Activated naive CD4-positive, alpha-beta T cell treated with anti-CD3 and anti-CD28 coated beads for 36 hours (primary cell): ENCODE results near the gene PANK4. TPM values are rescaled to one million over a fixed set of nuclear protein-coding genes. Genes with fewer than 3 reads are reported as not detected.
"Not testable (repeated sequence)": the region's sequence is repeated elsewhere in the genome, so short reads cannot be mapped to it uniquely, and the experiment has no call there.

Experiments used
- CTCF ChIA-PET: fragments of 350-600 bp; sonication (Branson Sonifier 250); formaldehyde crosslinking; loops from one replicate; lab custom pipeline; 2021; ENCODE audit warnings: antibody characterized with exemption; lab: Charles Lee
- DNase-seq: peaks from one replicate; pipeline ENCODE4 v3.0.0-alpha.2; 2020
- H3K27ac Mint-ChIP-seq: one replicate; pipeline ENCODE4 v1.8.0; 2021; ENCODE audit warnings: mild to moderate bottlenecking, mixed read lengths
- H3K27me3 Mint-ChIP-seq: one replicate; pipeline ENCODE4 v1.8.0; 2021; ENCODE audit warnings: low read depth, mixed read lengths
- H3K36me3 Mint-ChIP-seq: one replicate; pipeline ENCODE4 v1.8.0; 2021; ENCODE audit warnings: low read depth, mixed read lengths
- H3K4me1 Mint-ChIP-seq: one replicate; pipeline ENCODE4 v1.8.0; 2021; ENCODE audit warnings: low read depth, mixed read lengths
- H3K4me3 Mint-ChIP-seq: one replicate; pipeline ENCODE4 v1.8.0; 2021; ENCODE audit warnings: mild to moderate bottlenecking, moderate library complexity, mixed read lengths
- H3K9me3 Mint-ChIP-seq: one replicate; pipeline ENCODE4 v1.8.0; 2021; ENCODE audit warnings: mixed read lengths
- intact Hi-C: fragments of 100-400 bp; cut with micrococcal nuclease; formaldehyde crosslinking; loops from one replicate; pipeline ENCODE4 v1.15.1; 2023
- total RNA-seq, 2 experiments: library from RNA; stranded (reverse); gene quantifications; one replicate each; pipeline ENCODE4 v1.2.3, GENCODE V29; 2021

The PANK4 gene
- total RNA-seq, 2 experiments from 2014 or later: 46.6 to 51.4 TPM

GRCh38 chr1:2463396-2463795, 63.0 kb downstream of the PANK4 start:
- Mint-ChIP-seq H3K27me3 (peaks cover 7% of the 10 kb centered on the region), H3K4me1 (peaks cover 2% of the 10 kb centered on the region), H3K4me3 (no peak overlapping the region), H3K27ac (no peak overlapping the region), H3K9me3 (no peaks in the 10 kb centered on the region), H3K36me3 (no peaks in the 10 kb centered on the region)
- no peak for DNase-seq
- intact Hi-C loops: no loop called here
- CTCF ChIA-PET: interaction anchor here (1.2 kb wide), 1 partner anchor 24 kb away, joined by 3 read pairs; no protein-coding TSS in a partner anchor

- no peak overlapping the region for H3K27ac Mint-ChIP-seq
- no peaks in the 10 kb centered on the region for H3K9me3 Mint-ChIP-seq
- CTCF ChIA-PET: no interaction called here
- intact Hi-C loops: no loop called here
- H3K36me3 Mint-ChIP-seq: no peaks in the 10 kb centered on the region
- no peak for DNase-seq
- no peak overlapping the region for H3K4me3 Mint-ChIP-seq
- H3K27me3 Mint-ChIP-seq: peaks cover 4% of the 10 kb centered on the region
- H3K4me1 Mint-ChIP-seq: peaks cover 2% of the 10 kb centered on the region
Observed at GRCh38 chr1:2462819-2463218, 63.6 kb downstream of the PANK4 start.

- H3K36me3 Mint-ChIP-seq: no peaks in the 10 kb centered on the region
- H3K27me3 Mint-ChIP-seq: peaks cover 4% of the 10 kb centered on the region
- no peaks in the 10 kb centered on the region for H3K9me3 Mint-ChIP-seq
- no peak overlapping the region for H3K27ac Mint-ChIP-seq
- DNase-seq: no peak
- CTCF ChIA-PET: no interaction called here
- H3K4me3 Mint-ChIP-seq: no peak overlapping the region
- intact Hi-C loops: no loop called here
- H3K4me1 Mint-ChIP-seq: no peaks in the 10 kb centered on the region
Observed at GRCh38 chr1:2460996-2461751, 65.2 kb downstream of the PANK4 start.

GRCh38 chr1:2460203-2460602, 66.2 kb downstream of the PANK4 start:
- no peaks in the 10 kb centered on the region for H3K4me1 Mint-ChIP-seq
- no peak overlapping the region for H3K4me3 Mint-ChIP-seq
- H3K27me3 Mint-ChIP-seq: peaks cover 4% of the 10 kb centered on the region
- no peaks in the 10 kb centered on the region for H3K36me3 Mint-ChIP-seq
- H3K27ac Mint-ChIP-seq: no peak overlapping the region
- no peaks in the 10 kb centered on the region for H3K9me3 Mint-ChIP-seq
- intact Hi-C loops: no loop called here
- CTCF ChIA-PET: no interaction called here
- DNase-seq: no peak

- CTCF ChIA-PET: no interaction called here
- no peak overlapping the region for H3K4me3 Mint-ChIP-seq
- no peak overlapping the region for H3K27ac Mint-ChIP-seq
Observed at GRCh38 chr1:2459757-2460156, 66.6 kb downstream of the PANK4 start.

GRCh38 chr1:2459102-2459753, 67.2 kb downstream of the PANK4 start:
- CTCF ChIA-PET: not testable (repeated sequence)

More at GRCh38 chr1:2459757-2460156, 66.6 kb downstream of the PANK4 start:
- H3K4me1 Mint-ChIP-seq: no peaks in the 10 kb centered on the region
- no peaks in the 10 kb centered on the region for H3K36me3 Mint-ChIP-seq
- DNase-seq: no peak
- peaks cover 4% of the 10 kb centered on the region for H3K27me3 Mint-ChIP-seq
- H3K9me3 Mint-ChIP-seq: no peaks in the 10 kb centered on the region
- intact Hi-C loops: no loop called here

GRCh38 chr1:2458687-2459086, 67.7 kb downstream of the PANK4 start:
- H3K4me1 Mint-ChIP-seq: no peaks in the 10 kb centered on the region
- intact Hi-C loops: no loop called here
- H3K27ac Mint-ChIP-seq: no peak overlapping the region
- peaks cover 4% of the 10 kb centered on the region for H3K27me3 Mint-ChIP-seq
- no peak for DNase-seq
- H3K36me3 Mint-ChIP-seq: no peaks in the 10 kb centered on the region
- no peak overlapping the region for H3K4me3 Mint-ChIP-seq
- H3K9me3 Mint-ChIP-seq: no peaks in the 10 kb centered on the region
- CTCF ChIA-PET: no interaction called here

More at GRCh38 chr1:2459102-2459753, 67.2 kb downstream of the PANK4 start:
- H3K4me1 Mint-ChIP-seq, H3K9me3 Mint-ChIP-seq, H3K36me3 Mint-ChIP-seq, H3K27ac Mint-ChIP-seq, intact Hi-C loops, DNase-seq, H3K27me3 Mint-ChIP-seq, H3K4me3 Mint-ChIP-seq: not testable (repeated sequence)

Other genes with a start within 250 kb of the PANK4 start
- gene MORN1, start 135.0 kb downstream of the PANK4 start, total RNA-seq: 1 to 10 TPM; 3.2 to 4.9 TPM
- 100 to 1,000 TPM; 115 to 124 TPM for gene RER1, start 134.8 kb downstream of the PANK4 start, total RNA-seq
- gene PEX10, start 114.0 kb downstream of the PANK4 start, total RNA-seq: 1 to 10 TPM; 8.6 to 9.1 TPM
- 1 to 10 TPM; 2.1 TPM for gene PLCH2, start 50.3 kb downstream of the PANK4 start, total RNA-seq
- not detected for gene HES5, start 3.7 kb upstream of the PANK4 start, total RNA-seq
- gene TNFRSF14, start 29.8 kb upstream of the PANK4 start, total RNA-seq: 100 to 1,000 TPM; 120 to 123 TPM
- 10 to 100 TPM; 21.8 to 22.1 TPM for gene PRXL2B, start 60.2 kb upstream of the PANK4 start, total RNA-seq
- gene MMEL1, start 106.4 kb upstream of the PANK4 start, total RNA-seq: 1 to 10 TPM; 1.2 to 1.5 TPM